NCI-H1048 (cell line): Measurements from ENCODE around the gene CLIC3.

Experiments
- DNase-seq: peaks from one replicate; lab custom pipeline; 2025; lab: John Stamatoyannopoulos, UW

Gene CLIC3

DNA sequence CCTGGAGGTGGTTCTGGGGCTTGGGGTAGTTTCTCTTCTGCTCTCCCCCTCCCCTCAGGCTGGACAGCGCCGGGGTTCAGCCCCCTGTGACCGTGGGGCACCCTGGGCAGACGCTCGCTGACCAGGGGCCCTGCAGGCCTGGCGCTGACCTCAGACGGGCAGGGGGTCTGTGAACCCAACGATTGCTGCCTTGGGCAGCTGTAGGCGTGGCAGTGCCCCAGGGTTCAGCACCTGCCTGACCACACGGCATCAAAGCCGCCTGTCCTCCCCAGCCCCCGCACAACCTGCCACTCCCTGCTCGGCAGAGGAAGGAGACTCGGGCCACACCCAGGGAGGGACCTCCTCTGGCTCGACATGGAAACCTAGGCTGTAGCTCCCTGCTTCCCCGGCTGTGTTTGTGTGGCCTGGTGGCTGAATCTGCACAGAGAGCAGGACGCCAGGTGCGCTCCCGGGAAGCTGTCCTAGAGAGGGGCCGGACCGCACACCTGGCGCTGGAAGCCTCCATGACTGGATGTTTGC lies 32.1 kb downstream of the CLIC3 start:
- no peak for DNase-seq

DNA sequence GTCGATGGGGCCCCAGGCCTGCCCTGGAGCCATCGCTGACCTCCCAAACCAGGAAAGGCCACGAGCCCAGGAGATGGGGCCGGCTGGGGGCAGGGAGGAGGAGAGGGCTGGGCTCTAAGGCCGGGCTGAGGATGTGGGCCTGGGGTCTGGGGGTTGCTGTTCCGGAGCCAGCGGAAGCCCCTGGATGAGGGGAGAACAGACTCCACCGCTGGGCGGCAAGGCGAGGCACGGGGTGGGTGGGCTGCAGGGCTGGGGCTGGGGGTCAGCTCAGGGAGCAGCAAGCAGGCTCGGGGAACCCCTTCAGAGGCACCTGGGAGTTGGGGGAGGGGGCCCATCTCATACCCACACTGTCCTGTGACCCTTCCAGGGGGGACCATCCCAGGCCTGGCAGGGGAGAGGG lies 32.6 kb downstream of the CLIC3 start:
- DNase-seq = no peak

DNA sequence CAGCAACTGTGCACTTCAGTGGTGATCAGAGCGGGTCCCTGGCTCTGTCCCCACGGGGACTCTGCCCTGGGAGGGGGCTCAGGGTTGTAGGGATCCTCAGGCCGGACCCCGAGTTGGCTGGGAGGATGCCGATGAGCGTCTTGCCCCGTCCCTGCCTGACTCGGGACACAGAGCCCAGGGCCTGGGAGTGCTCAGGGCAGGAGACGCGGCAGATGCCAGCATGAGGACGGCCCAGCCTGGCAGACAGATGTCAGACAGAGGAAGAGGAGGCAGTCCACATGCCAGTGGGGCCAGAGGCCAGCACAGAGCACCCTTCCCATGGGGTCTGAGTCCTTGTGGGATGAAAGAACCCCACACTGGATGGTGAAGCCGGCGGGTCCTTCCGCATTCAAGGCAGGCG lies 33.0 kb downstream of the CLIC3 start:
- no peak for DNase-seq

DNA sequence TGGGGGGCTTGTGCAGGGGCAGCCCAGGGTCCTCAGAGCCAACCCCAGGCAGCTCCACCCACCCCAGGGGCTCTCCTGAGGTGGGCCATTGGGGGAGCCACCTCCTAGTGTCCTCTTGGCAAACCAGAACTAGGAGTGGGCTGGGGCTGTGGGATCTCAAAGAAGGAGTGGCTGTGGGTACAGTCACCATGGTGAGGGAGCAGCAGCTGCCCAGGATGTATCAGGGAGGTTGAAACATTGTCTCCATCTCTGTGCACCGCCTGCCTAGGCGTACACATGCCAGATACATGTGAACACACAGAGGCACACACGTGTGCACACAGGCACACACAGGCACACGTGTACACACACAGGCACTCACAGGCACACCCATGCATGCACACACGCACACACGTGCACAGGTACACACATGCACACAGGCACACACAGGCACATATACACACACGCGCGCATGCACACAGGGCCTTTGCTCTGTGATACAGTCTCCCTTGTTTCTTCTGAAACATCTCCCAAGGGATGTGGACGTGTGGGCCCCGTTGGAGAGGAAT lies 33.6 kb downstream of the CLIC3 start:
- no peak for DNase-seq

DNA sequence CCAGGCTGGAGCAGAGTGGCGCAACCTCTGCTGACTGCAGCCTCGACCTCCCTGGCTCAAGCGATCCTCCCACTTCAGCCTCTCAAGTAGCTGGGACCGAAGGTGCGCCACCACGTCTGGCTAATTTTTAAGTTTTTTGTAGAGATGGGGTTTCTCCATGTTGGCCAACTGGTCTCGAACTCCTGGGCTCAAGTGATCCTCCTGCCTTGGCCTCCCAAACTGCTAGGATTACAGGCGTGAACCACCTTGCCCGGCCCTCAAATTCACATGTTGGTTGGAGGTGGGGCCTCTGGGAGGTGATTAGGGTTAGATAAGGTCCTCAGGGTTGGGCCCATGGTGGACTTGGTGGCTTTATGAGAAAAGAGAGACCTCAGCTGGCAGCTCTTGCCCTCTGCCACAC lies 34.2 kb downstream of the CLIC3 start:
- DNase-seq = no peak

DNA sequence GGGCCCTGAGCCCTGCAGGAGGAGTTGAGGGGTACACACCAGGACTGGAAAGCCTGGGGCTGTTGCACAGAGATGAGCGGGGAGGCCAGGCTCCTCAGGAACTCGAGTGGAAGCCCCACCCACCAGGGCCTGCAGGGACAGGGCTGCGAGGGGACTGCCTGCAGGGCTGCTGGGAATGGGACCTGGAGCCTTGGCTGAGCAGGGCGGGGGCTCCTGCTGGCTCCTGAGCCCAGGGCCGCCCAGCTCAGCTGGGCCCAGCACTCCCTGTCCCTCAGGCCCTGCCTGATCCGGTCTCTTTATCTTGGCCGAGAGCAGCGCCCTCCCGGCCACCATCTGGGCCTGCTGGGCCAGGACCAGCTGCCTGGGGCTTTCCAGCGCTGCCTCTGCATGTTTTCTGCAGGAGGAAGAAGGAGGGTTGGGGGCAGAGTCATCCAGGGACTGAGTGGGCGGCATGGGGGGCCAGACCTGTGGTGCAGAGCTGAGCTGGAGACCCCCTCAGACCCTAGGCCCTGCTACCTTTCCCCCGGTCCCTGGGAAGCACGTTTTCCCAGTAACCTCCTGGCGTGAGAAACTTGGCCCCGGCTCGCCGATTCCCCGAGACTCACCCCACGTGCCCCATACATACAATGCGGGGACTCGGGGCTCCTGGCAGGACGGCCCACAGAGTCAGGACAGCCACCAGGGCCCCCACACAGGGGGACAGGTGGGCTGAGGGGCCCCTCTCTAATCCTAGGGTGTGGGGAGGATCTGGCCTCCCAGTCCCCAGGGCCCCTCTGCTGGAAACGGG lies 34.9 kb downstream of the CLIC3 start:
- no peak for DNase-seq

DNA sequence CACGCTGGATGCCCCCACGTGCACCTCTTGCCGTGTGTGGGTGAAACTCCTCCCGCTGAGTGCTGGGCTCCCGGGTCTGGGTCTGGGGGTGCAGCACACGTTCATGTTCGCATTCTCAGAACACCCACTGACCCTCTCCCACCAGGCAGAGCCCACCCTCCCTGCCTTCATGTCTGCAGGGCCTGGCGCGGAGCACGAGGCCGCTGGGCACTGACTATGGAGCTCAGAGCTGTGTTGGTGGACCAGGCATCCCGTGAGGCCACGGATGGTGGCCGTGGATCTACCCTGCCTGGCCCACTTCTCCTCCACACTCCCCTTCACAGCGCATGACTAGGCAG lies 35.5 kb downstream of the CLIC3 start:
- DNase-seq = no peak

DNA sequence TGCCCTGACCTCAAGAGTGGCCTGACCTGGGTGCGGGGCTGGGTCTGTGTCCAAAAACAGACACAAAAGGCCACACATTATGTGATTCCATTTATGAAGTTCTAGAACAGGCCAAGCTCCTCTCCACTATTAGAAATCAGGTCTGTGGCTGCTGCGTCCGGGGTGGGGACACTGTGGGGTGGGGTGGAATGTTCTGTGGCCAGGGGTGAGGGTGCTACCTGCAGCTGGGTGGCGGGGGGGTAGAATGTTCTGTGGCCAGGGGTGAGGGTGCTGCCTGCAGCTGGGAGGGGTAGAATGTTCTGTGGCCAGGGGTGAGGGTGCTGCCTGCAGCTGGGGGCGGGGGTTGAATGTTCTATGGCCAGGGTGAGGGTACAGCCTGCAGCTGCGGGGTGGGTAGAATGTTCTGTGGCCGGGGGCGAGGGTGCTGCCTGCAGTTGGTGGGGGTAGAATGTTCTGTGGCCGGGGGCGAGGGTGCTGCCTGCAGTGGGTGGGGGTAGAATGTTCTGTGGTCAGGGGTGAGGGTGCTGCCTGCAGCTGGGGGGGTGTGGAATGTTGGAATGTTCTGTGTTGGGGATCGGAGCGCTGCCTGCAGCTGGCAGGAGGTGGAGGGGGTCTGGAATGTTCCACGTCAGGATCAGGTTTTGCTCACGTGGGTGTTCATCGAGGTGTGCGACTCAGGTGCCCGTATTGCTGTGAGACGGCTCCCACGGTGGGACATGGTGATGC lies 36.0 kb downstream of the CLIC3 start:
- DNase-seq = no peak

DNA sequence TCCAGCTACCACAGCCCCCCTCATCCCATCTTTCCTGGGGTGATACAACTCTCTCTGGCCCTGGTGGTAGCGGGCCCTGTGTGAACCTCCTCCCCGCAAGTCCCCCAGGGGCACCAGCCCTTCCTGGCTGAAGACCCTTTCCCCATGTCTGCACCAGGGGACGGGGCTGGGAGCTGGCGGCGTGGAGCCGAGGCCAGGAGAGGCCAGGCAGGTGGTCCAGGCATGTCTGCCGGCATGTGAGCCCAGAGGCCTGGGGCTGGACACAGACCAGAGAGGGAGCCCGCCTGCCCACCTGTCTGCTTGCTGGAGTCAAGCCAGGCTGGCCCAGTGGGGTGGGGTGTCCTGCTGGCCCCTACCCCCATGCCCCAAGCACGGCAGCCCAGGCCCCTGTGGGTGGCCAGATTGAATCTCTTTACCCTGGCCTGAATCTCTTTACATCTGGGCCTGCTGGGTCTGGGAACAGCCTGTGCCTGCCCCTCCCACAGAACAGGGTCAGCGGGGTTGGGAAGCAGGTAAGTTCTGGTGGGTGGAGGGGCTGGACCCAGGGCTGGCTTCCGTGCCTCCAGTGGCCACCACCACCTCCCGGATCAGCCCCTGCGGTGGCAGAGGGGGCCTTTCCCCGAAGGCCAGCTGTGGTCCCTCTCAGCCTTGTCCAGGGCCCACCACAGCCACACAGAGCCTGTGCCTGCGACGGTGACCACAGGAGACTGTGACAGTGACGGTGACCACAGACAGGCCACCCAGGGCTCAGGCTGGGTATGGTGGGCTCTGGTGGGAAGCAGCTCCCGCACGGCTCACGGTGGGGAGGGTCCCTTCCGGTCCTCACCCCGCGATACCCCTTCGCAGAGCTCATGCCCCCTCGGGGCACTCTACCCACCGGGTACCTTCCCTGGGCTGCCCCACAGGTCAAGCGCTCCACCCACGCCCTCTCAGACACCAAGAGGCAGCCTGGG lies 37.2 kb downstream of the CLIC3 start:
- DNase-seq = no peak

DNA sequence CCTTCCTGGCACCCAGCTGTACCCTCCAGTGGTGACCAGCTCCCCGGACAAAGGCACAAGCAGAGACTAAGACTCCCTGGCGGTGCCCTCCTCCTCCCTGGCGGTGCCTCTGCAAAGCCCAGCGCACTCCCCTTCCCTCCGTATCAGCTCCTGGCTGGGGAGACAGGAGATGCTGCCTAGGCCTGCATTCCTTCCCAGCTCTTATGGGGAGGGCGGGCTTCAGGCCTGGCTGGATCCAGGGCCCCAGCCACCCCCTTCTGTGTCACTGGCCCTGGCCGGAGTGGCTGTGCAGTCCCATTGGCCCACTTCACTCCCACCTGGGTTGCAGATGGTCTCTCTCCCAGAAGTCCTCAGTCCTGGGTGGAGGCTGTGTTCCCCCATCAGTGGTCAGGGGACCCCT lies 37.9 kb downstream of the CLIC3 start:
- no peak for DNase-seq

DNA sequence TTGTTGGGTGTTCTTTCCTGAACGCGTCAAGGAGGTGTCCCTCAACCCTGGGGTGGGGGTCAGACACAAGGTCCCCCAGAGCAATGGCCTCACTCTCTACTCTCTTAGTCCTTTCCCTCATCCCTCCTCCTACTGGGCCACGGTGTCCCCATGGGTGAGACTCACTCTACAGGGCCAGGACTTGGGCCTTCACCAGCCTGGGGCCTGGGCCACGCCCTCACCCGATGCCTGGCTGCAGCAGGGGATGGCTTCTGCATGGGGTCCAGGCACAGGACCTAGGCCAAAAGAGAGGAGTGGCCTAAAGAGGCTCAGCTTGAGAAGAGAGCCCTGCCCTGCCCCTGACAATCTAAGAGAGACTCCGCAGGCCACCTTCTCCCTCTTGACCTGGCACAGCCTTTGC lies 38.5 kb downstream of the CLIC3 start:
- DNase-seq = no peak

DNA sequence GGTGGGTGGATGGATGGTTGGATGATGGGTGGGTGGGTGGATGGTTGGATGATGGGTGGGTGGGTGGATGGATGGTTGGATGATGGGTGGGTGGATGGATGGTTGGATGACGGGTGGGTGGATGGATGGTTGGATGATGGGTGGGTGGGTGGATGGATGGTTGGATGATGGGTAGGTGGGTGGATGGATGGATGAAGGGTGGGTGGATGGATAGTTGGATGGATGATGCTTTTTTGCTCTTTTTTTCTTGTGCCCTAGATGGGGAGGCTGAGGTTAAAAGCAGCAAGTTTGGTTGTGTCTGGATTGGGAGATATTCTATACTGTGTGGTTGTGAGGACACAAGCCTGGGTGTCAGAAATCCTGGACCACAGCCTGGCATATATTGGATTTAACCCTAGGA lies 38.9 kb downstream of the CLIC3 start:
- no peak for DNase-seq

DNA sequence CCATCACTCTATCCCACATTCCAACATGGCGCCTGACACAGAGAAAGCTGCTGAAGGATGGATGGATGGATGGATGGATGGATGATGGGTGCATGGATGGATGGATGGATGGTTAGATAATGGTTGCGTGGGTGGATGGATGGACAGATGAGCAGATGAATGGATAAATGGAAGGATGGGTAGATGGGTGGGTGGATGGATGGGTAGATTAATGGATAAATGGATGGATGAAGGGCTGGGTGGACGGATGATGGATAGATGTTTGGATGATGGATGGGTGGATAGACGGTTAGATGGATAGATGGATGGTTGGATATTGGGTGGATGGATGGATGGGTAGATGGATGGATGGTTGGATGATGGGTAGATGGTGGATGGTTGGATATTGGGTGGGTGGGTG lies 39.8 kb downstream of the CLIC3 start:
- no peak for DNase-seq

DNA sequence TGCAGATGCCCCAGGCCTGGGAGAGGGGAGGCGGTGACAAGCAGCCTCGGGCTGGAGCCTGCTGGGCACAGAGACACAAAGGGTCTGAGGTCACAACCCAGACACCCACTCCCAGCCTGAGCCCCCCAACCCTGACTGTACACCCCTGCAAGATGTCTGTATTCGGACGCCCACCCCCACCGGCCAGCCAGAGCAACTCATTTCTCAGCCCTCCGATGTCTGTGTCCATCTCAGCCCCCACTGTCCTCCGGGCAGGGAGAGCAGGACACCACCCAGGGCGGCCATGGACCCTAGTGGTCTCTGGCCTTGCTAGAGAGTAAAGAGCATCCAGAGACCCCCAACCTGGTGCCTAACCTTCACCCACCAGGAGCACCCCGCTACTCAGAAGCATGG lies 40.4 kb downstream of the CLIC3 start:
- DNase-seq = no peak

DNA sequence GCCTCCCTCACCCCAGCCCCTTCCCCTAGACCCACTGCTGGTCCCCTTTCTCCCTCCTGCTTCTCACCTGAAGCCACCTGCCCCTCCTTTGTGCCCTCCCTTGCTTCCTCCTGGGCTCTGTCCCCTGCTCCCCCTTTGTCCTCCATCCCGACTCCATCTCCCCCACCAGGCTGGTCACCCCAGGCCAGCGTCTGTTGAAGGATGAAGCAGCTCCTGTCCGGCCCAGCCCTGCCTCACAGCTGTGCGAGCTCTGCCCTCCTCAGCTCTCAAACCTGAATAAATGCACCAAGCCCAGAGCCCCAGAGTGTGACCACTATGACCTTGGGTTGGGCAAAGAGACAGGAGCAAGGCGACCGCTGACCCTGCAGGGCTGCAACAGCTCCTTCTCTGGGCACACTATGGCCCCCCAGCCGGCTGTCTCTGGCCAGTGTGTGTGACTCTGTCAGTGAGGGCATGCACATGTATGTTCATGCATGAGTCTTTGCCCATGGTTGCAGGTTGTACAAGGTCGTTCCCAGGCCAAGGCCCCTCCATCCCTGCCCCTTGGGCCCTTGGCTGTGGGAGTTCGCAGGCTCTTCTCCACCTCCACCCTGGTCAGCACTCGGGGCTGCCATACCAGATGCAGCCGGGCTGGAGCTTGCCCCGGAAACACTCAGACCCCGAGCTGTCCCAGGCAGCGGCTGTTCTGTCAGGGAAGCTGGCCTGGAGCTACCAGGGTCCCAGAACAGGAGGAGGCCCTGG lies 41.0 kb downstream of the CLIC3 start:
- no peak for DNase-seq

DNA sequence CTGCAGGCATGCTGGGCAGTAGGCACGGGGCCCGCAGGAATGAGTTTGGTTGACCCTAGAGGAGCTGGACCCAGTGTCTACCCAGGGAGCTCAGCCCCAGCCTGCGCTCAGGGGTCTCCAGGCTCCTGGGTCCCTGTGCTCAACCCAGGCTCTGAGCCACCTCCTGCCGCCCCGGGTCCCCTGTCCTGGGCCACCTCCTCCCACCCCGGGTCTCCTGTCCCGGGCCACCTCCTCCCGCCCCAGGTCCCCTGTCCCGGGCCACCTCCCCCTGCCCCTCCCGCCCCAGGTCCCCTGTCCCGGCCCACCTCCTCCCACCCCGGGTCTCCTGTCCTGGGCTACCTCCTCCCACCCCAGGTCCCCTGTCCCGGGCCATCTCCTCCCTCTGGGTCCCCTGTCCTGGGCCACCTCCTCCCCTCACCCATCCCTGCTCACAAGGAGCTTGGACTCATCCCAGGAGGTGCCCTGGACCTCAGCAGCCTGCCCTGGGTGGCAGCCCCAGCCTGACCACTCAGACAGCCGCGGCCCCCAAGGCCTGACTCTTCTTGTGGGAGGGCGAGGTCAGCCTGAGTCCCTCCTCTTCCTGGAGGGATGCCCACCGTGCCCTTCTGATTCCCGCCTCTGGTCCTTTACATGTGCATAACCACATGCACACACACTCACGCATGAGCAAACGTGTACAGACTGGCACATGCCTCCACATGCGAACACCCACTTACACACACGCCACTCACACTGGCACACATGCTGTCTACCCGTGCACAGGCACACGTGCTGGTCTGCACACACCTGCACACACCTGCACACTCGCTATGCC lies 41.9 kb downstream of the CLIC3 start:
- no peak for DNase-seq

DNA sequence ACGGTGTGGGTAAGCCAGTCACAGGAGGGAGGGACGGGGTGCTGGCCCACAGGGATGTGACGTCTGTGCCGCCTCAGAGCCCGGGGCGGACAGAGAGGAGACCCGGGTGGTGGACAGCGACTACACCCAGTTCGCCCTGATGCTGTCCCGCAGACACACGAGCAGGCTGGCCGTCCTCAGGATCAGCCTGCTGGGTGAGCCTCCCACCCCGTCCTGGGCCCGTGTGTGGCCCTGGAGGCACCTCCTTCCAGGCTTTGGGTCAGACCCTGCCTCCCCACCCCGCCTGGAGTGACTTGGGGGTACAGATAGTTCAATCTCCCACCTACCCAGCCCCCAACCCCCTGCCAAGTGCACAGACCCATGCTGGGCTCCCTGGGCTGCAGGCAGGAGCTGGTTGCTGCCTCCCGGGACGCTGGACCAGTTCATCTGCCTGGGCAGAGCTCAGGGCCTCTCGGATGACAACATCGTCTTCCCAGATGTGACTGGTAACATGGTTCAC lies 42.5 kb downstream of the CLIC3 start:
- no peak for DNase-seq

DNA sequence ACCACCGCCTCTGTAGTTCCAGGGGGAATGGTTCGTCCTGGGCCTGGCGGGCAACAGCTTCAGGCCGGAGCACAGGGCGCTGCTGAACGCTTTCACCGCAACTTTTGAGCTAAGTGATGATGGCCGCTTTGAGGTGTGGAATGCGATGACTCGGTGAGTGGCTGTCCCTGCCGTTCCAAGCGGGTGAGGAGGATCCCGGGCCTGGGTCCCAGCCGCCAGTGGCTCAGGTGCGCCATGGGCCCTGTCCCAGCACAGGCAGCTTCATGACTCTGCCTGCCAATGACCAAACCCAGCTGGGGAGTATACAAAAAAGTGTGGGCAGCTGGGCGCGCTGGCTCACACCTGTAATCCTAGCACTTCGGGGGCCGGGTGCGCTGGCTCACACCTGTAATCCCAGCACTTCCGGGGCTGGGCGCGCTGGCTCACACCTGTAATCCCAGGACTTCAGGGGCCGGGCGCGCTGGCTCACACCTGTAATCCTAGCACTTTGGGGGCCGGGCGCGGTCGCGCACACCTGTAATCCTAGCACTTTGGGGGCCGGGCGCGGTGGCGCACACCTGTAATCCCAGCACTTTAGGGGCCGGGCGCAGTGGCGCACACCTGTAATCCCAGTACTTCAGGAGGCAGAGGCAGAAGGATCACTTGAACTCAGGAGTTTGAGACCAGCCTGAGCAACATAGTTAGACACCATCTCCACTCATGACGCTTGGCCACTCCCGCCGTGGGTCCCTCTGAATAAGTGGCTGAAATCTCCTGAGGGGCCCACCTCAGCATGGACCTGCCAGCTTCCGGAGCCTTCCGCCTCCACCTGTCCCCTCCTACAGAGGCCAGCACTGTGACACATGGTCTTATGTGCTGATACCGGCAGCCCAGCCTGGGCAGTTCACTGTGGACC lies 43.2 kb downstream of the CLIC3 start:
- no peak for DNase-seq

DNA sequence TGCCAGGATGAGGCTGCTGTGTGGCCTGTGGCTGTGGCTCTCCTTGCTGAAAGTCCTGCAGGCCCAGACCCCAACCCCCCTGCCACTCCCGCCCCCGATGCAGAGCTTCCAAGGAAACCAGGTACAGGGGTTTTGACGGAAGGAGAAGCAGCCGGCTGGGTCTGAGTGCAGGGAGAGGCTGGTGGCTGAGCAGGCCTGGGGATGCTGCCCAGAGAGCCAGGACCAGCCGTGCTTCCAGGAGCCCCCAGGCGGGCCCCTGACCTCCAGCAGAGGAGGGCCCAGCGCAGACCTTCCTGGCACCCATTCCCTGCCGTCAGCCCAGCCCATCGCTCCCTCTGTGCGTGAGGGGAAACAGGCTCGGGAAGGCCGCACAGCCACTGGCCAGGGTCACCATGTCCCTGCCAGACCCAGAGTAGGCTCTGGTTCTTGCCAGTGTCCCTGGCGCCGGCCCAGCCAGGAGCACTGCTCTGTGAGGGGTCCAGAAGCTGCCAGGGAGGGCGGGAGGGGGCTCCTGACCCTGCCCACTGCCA lies 44.0 kb downstream of the CLIC3 start:
- no peak for DNase-seq
